HFF-Myc (cell line): ENCODE results near the gene ULK1.

Source experiments
- DNase-seq: peaks from one replicate; pipeline ENCODE4 v3.0.0-alpha.2; 2011; ENCODE audit warnings: low read depth; ENCODE audit errors: extremely low read depth
- H3K4me3 ChIP-seq: replicated peaks from 2 replicates; pipeline ENCODE4 v1.5.1; 2011; ENCODE audit warnings: low read depth, mild to moderate bottlenecking, control low read depth, low read length
- CTCF ChIP-seq: IDR thresholded peaks from 2 replicates; pipeline ENCODE4 v1.5.1; 2012; ENCODE audit warnings: mild to moderate bottlenecking, low read depth, low read length, control low read depth; ENCODE audit errors: missing control alignments

The ULK1 gene

GRCh38 chr12:131942671-131943070, 48.2 kb downstream of the ULK1 start:
- TF ChIP-seq CTCF = no peak
- no peak for DNase-seq
- H3K4me3 ChIP-seq = no peak overlapping the region

GRCh38 chr12:131943389-131943788, 49.0 kb downstream of the ULK1 start:
- no peak overlapping the region for H3K4me3 ChIP-seq
- TF ChIP-seq CTCF = no peak
- no peak for DNase-seq

- TF ChIP-seq CTCF = no peak
- no peak overlapping the region for H3K4me3 ChIP-seq
- no peak for DNase-seq
These were observed 49.5 kb downstream of the ULK1 start for GRCh38 chr12:131943876-131944275.

GRCh38 chr12:131944601-131945251, 50.3 kb downstream of the ULK1 start:
- TF ChIP-seq CTCF = no peak
- DNase-seq = no peak

GRCh38 chr12:131946757-131947156, 52.3 kb downstream of the ULK1 start:
- no peak overlapping the region for H3K4me3 ChIP-seq
- no peak for DNase-seq
- no peak for TF ChIP-seq CTCF

More at GRCh38 chr12:131944601-131945251, 50.3 kb downstream of the ULK1 start:
- H3K4me3 ChIP-seq = no peak overlapping the region

GRCh38 chr12:131947482-131948027, 53.1 kb downstream of the ULK1 start:
- no peak for DNase-seq
- no peak overlapping the region for H3K4me3 ChIP-seq
- no peak for TF ChIP-seq CTCF
